Right forelimb (tissue), 1 donor: ENCODE measurements around the gene DHH.
"Not testable (repeated sequence)": the region's sequence is repeated elsewhere in the genome, so short reads cannot be mapped to it uniquely, and the experiment has no call there.

Experiments used
- DNase-seq: peaks from one replicate; pipeline ENCODE4 v3.0.0-alpha.2; 2018

Gene DHH

DNA sequence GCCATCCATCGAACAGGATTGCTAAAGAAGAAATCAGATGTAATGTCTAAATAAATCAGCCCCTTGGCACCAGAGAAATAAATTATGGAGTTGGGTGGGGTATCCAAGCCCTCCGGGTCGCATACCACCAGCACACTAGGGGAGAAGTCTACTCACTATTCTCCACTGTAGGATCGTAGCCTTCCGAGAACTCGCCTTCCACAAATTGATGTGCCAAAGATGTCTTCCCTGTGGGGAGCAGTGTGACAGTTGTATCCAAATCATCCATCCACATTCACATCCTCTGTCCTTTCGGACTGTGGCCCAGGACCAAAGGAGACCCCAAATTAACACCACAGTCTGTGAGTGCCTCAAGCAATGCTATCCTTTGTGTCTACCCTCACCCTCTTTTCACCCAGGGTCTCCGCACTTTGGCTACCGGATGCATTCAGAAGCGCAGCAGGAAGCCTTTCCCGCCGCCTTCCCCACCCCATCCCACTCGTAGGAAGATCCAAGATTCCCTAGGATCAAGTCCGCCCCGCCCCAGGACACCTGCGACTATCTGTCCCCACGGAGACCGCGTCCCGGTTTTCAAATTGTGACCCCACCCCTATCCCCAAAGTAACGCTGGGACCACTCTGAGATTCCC lies 25.6 kb downstream of the DHH start:
- no peak for DNase-seq

DNA sequence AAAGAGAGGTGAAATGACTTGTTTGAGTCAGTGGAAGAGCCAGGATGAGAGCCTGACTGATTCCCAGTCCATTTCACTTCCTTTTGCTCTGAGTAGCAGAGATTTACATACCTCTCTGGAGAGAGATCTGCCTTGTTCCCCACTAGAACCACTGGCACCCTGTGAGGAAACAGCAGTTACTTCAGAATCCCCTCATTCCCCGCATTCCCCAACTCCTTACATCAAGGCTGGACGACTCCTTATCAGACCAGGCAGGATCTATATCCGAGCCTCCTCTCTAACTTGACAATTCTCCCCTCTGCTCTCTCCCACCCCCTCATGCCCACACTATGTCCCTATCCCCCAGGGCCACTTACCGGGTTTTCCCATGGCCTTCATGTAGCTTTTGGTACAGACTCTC lies 28.5 kb downstream of the DHH start:
- no peak for DNase-seq

DNA sequence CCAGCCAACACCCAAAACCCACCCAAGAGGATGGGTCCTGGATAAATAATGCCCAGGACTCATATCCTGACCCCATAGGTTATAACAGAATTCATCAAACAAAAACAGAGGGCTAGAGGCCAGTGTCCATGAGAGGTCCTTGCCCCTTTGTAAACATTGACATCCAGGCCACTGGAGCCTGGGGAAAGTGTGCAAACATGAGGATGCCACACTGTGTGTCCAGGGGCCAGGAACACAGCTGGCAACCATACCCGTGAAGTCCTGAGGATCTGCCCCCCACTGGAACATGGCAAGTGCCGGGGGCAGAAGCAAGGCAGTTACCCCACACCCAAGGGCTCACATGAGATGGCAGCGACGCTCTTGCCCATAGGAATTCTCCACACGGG lies 29.8 kb downstream of the DHH start:
- DNase-seq = no peak

DNA sequence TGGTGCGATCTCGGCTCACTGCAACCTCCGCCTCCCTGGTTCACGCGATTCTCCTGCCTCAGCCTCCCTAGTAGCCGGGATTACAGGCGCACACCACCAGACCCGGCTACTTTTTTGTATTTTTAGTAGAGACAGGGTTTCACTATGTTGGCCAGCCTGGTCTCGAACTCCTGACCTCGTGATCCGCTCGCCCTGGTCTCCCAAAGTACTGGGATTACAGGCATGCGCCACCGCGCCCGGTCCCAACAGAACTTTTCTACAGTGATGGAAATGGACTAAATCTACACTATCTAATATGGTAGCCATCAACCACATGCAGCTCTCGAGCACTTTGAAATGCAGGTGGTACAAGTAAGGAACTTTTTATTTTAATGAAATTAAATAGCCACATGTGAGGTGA lies 32.7 kb downstream of the DHH start:
- DNase-seq = not testable (repeated sequence)

DNA sequence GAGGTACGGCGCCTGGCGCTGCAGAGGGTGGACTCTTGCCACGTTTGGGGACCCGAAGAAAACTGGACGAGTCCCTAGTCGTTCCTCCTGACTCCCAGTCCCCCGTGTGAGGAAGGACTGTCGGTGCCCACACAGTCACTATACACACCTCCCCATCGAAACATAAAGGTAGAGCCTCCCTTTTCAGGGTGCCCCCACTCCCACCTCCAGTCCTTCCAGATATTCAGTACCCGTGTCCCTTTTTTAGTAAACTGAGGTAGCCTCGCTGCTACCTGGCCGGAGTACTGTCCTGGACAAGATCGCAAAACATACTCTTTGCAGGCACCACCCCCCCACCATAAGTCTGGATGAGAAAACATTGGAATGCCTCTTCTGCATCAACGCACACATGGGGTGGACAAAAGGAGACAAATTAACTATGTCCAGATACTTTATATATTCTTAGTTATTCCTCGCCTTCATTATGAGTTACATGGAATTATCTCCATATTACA lies 33.4 kb downstream of the DHH start:
- no peak for DNase-seq

DNA sequence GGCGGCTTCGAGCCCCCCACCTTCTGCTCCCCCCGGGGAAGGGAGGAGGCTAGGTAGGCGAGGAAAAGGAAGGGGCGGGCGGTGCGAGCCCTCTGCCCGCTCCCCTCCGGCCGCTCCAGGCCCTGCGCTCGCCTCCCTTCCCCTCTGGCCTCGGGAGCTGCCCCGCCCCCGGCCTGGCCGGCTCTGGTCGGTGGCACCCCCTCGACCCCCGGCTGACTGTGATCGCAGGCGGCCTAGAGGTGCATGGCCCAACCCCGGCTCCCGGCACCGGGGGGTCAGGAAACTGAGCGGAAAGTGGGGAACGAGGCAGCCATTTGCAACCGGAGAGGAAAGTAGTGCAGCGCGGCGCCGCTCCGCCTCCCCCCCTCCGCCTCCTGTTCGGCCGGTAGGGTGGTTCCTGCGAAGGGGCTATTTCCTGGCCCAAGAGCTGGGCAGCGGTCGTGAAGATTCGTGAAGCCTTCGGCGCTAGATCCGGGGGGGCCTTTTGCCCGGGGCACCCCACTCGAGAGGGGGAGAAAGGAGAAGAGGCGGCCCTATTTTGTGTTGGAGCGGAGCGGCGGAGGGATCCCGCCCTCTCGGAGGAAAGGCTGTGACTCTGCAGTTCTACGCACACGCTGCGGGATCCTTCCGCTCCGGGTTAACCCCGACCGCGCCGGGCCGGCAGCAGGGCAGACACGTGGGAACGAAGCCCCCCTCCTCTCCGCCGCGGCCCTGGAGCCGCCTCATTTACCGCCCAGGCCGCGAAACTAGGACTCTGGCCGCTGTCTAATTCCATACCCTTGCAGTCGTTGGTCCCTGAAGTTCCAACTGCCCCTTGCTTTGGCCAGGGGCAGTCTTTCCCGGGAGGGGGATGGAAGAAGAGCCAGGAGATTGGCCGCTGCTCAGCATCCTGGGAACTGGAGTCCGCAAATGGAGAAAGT lies 34.1 kb downstream of the DHH start, which contains the start of gene KMT2D:
KMT2D (minus strand) TSS at position 558 of the 920 bp plus-strand sequence. CDS start 5,470 bp downstream, outside the sequence.
- DNase-seq = peak; percentile 95

DNA sequence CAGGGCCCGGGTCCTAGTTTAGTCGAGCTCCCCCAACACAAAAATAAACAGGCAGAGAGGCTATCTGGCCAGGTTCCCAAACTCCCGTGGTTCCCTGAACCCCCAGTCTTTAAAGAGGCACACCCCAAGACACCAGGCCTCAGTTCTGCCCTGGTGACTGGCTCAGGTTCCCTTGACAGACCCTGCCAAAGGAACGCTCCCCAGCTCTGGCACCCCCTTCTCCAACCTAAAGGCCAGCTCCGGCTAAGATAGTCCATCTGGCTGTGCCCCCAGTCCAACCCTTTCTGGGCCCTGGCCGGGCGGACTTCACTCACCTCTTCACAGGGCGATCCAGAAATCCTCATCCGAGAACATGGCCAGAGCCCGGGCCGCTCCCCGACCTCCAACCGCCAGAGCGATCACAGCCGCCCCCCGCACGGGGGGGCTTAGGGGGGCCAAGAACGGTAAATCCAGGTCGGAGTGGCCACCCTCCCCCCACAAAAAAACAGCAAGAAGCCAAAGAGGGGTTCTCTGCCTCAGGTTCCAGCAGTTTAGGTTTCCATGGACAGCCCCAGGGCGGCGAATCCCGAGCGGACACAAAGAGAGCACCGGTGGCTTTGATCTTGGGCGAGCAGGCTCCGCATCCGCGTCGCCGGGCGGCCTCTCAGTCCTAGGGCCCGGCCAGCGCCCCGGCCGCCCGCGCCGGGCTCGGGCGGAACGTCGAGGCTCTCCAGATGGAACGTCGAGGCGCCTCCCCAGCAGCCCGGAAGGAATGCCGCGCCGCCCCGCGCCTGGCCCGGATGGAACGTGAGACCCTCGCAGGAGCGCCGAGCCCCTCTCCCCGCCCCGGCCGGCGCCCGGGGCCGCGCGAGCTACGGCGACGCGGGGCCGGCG lies 35.1 kb downstream of the DHH start:
- peak; percentile 58 for DNase-seq

DNA sequence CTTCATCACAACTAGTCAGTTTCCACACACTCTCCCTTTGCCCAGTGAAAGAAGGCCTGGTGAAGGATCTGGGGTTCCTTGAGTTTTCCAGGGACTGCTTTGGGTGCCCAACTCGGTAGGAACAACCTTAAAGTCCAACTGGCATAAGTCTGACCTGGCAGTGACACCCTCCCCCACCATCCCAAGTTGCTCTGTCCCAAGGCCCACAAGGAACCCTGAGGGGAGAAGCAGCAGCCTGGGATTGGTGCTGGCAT lies 35.6 kb downstream of the DHH start:
- no peak for DNase-seq

DNA sequence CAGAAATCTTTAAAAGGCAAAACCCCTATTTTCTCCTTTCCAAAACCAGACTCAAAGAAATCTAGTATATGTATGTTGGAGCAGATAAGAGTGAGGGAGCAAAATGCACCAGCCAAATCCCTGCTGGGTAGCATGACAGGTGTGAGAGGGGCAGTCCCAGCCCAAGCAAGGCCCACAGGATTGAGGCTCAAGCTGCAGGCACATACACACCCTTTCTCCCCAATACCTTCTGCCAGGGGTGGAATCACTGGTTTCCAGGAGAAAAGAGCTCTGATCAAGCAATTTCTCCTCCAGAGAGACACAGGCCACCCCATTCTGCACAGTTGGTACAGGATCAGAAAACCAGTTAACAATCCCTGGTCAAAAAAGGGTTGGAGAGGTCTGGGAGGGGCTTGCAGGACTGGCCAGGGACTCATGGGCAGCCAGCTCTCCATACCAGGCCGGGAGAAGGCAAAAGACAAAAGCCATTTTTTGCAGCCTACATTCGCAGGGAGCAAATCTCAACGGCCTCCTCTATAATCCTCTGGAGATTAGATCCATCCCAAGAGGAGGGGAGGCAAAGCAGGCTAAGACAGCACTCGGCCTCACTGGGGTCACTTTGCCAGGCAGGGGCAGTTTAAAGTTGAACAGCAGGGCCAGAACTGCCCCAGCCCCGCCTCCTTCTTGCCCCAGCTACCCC lies 36.1 kb downstream of the DHH start:
- DNase-seq = no peak

DNA sequence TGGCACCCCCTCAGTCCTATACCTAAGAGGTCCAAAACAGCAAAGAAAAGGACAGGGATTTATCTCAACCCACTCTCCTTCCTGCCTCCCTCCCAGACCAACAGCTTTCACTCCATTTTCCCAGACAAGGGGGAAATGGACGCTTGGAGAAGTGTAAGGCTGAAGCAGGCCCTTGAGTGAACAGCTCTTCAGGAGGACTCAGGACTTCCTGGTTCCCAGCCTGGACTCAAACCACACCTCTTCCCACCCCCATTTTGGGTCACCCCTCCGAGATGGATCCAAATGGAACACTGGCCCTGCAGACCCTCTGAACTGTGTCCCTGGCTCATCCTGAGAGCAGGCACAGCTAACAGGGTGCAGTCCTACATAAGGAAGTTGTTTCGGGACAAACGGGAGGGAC lies 36.7 kb downstream of the DHH start:
- DNase-seq = no peak

DNA sequence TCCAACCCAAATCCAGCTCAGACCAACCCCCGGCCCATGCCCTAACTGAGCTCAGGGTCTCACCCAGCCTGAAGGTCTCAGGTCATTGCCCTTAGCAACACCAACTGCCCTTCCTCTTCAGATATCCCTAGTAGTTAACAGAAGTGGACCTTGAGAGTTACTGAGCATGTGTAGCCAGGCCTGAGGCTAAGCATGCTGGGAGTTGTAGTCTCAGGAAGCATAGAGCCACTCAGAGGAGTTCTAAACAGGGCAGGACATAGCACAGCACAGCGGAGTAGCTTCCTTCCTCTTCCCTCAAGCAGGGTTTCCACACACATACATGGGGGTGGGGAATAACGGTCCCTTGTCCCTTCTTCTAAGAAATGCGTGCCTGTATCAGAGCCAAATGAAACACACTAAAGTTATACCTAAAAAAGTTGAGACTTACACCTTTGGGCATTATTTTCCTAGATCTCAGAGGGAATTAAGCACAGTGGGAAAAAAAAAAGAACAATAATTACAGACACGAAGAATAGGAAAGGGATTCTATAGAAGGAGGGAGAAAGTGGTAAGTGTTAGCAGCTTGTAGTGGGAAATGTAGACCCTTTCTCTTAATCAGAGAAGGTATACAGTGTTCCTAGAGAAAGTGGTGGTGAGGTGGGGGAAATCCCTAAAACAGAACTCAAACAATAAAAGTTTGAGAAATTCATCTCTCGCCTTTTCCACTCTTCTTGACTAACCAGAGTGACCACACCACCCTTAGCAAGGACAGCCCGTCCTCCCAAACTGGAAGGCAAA lies 38.4 kb downstream of the DHH start:
- no peak for DNase-seq

DNA sequence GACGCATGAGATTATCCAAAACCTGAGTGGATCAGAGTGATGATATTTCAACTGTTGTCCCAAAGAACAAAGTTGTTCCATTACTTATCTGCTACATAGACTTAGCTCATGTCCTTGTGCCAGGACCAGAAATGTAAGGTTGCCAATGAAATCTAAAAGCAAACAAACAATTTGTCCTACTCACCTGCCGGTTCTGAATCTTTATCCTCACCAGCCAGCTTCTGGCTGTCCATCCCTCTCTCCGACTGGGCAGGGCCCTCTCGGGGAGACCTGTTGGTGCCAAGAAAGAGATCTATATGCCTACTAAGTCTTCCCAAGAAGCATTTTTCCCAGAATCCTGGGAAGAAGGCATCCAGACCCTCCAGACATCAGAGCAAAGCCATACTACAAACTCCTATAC lies 39.5 kb downstream of the DHH start:
- no peak for DNase-seq

DNA sequence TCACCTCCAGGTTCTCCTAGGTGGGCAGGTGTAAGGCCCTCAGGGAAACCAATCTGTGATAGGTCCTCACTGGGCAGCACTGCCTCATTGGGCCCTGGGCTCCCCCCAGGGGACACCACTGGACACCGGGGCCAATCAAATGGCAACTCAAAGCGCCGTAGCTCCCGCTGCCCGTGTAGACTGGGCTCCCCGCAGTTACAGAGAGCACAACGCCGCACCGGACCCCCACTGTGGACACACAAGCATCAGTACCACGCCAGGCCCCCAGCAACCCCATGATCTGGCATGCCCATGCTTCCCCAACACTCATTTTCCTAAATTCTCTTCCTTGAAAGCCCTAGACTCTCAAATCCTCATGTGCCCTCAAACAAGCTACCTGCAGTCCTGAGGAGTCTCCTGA lies 40.1 kb downstream of the DHH start:
- no peak for DNase-seq

DNA sequence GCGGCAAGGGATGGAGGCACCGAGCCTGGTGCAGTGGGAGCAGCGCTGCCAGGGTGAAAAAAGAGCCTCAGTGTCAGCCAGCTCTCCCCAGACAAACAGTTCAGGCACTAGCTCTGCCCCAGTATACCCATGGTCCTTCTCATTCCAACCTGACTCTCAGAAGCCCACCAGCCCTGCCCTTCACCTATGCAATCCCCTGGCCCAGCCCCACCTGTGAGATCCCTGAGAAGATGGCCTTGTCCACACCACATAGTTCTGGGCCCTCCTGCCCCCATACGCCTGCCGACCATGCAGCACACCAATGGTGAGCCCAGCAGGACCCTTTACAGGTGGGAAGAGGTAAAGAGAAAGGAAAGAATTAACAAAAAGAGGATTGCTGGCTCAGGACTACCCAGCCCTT lies 40.5 kb downstream of the DHH start:
- no peak for DNase-seq

DNA sequence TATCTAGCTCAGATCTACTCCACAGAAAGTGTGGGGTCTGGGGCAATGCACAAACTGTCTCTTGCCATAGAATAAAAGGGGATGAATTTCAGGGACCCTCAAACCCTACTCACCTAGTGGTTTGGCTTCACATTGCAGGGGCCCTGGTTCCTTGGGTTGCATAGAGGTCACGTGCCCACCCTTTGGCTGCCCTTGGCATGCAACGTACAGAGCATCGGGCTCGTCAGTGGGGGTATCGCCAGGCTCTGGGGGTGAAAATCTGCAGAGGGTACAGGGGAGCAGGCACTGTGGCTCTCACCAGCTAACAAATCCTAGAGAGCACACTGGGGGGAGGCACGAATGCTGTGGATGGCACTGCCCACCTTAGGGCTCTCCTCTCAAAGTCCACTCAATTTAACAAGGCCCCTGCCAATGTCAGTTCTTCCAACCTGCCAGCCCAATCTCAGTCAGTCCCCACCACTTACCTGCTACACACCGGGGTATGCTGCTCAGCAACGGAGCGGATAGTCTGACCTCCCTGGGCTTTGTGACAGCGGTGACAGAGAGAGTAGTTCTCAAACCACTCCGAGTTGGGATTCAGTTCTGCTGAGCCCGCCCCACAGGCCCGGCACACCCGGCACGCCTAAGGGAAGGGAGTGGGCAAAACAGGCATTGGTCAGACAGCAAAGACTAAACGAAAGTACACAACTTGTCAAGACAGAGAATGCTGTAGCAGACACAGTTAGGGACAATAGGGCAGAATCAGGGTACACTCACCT lies 42.0 kb downstream of the DHH start:
- no peak for DNase-seq

DNA sequence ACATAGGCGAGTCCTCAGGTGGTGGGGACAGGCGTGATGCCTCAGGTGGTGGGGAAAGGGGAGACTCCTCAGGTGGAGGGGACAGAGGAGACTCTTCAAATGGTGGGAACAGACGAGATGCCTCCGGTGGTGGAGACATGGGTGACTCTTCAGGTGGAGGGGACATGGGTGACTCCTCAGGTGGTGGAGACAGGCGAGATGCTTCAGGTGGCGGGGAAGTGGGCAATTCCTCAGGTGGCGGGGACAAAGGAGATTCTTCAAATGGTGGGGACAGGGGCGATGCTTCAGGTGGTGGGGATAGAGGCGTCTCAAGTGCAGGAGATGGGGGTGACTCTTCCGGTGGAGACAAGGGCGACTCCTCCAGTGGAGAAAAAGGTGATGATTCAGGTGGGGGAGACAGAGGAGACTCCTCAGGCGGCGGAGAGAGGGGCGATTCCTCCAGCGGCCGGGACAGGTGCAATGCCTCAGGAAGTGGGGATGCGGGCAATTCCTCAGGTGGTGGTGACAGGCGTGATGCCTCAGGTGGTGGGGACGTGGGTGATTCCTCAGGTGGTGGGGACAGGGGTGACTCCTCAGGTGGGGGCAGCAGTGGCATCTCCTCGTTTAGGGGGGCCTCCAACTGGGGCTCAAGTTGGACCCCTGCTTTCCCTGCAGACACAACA lies 42.7 kb downstream of the DHH start:
- no peak for DNase-seq

DNA sequence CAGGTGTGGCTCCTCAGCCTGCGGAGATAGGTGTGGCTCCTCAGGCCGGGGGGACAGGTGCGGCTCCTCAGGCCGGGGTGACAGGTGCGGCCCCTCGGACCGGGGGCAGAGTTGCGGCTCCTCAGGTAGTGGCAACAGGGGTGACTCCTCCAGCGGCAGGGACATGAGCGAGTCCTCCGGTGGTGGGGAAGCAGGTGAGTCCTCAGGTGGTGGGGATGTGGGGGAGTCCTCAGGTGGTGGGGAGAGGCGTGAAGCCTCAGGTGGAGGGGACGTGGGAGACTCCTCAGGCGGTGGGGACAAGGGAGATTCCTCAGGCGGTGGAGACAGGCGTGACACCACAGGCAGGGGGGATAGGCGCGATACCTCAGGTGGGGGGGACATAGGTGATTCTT lies 43.2 kb downstream of the DHH start:
- DNase-seq = no peak

DNA sequence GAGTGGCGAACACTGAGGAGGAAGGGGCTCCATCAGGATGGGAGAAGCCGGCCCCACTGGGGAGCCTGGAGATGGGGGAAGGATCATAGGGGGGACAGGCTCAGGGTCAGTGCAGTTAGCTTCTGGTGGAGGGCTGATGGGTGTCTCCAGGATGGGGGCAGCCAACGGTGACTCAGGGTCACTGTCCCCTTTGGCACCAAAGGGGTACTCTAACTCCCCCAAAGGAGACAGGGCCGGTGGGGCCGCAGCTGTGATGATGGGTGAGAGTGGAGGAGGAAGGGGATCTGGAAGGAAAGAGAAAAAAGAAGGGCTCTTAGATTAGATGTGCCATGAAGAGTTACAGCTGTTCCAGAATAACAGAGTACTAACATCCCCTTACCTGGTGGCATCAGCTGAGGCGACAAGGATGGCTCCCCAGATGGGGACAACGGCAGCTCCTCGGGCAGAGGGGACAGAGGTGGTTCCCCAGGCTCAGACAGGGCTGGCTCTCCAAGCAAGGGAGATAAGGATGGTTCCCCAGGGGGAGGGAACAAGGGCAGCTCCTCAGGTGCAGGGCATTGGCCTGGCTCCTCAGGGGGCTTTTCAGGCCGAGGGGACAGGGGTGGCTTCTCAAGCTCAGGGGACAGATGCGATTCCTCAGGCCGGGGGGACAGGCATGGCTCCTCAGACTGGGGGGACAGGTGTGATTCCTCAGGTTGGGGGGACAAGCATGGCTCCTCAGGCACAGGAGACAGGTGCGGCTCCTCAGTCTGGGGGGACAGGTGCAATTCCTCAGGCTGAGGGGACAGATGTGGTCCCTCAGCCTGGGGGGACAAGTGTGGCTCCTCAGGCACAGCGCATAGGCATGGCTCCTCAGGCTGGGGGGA lies 43.9 kb downstream of the DHH start:
- DNase-seq = no peak

DNA sequence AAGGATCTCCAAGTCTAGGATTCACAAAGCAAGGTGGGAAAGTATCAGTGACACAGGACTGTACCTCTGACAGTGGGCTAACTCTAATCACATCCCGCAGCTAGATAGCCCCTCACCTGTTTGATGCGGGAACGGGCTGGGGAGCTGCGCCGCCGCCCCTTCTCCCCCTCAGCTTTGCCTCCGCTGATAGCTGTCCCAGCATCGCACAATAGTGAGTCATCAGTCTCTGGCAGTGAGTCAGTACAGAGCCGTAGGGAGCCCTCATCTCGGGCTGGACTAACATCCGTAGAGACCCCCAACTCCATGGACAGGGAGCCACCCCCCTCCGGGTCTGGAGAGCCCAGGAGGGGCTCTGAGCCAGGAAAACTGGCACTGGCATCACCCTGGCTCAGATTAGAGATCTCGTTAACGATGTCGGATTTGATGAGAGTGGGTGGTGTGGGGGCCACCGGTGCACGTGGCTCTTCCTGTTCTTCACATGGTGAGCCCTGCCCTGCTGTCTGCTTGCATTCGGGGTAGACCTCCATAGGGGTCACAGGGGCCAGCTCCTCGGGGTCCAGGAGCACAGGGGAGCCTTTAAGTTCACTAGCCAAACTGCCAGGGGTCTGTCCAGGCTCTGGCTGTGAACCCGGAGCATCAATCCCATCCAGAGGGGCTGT lies 44.9 kb downstream of the DHH start:
- DNase-seq = no peak
